ENCODE results near the gene LIN37.

Gene LIN37

DNA sequence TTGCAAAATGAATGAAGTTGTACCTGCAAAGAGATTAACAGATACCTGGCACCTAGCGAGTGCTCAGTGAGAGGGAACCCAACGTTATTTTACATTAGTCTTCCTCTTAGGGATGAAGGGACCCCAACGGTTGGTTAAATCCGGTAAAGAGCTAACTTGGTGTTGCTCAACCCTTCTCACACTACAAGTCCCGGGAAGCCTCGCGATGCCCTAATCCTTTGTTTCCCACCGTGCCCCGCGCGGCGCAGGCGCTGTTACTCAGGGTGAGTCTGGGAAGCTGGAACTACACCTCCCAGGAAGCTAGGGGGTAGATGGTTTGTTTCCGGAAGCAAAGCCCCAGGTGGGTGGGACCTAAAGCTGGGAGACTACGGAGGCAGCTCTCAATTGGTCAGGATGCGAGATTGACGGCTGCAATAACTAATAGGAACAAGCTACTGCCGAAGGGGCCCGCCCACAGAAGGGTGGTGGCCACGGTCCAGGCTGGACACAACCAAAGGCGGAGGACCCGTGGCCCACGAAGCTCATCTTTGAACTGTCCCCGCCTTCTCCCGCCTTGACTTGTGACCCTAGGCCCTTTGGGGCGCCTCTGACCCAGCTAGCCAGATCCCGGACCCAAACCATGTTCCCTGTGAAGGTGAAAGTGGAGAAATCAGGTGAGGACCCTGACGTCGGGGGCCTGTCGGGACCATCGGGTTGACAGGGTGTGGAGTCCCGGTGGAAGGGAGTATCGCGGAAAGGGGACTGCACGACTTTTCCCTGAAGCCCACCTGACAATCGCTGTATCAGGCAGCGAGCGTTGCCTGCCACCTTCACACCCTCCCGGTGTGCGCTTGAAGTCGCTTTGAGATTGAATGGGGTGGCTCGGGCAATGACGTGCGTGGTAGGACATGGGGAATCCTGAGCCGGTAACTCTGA is at the start of gene LIN37:
Gene LIN37, plus strand, starts transcription at position 471 of the 915 bp plus-strand sequence. Its CDS starts 149 bp downstream, at position 620.
- Histone ChIP-seq H3K27ac (ENCODE audit: low read length) (no peak within 1 kb of the TSS), H3K9ac (ENCODE audit: low read length) (peak within 1 kb of the TSS; percentile 24), H3K27me3 (ENCODE audit: control insufficient read depth, insufficient read depth, low read length) (no peaks in the 10 kb centered on the region), H3K9me3 (ENCODE audit: control insufficient read depth, low read depth, low read length) (no peaks in the 10 kb centered on the region), H3K4me1 (ENCODE audit: control insufficient read depth, low read depth, low read length) (peaks cover 5% of the 10 kb centered on the region), H3K4me3 (ENCODE audit: low read length) (peak within 1 kb of the TSS; percentile 86), H3K36me3 (ENCODE audit: control insufficient read depth, low read depth, low read length) (no peaks in the 10 kb centered on the region)

GRCh38 chr19:35702223-35703012 is 46.0 kb upstream of the LIN37 start:
- H3K27ac ChIP-seq (ENCODE audit: low read length), result no peak overlapping the region
- H3K4me3 ChIP-seq (ENCODE audit: low read length), result peak overlapping the region; percentile 70

GRCh38 chr19:35703343-35703742 is 45.0 kb upstream of the LIN37 start:
- Histone ChIP-seq H3K36me3 (ENCODE audit: control insufficient read depth, low read depth, low read length) (no peaks in the 10 kb centered on the region), H3K9me3 (ENCODE audit: control insufficient read depth, low read depth, low read length) (no peaks in the 10 kb centered on the region), H3K4me1 (ENCODE audit: control insufficient read depth, low read depth, low read length) (no peaks in the 10 kb centered on the region), H3K4me3 (ENCODE audit: low read length) (no peak overlapping the region), H3K27ac (ENCODE audit: low read length) (no peak overlapping the region), H3K27me3 (ENCODE audit: control insufficient read depth, insufficient read depth, low read length) (peaks cover 30% of the 10 kb centered on the region), H3K9ac (ENCODE audit: low read length) (no peak overlapping the region)

More at GRCh38 chr19:35702223-35703012, 46.0 kb upstream of the LIN37 start:
- Histone ChIP-seq H3K4me1 (ENCODE audit: control insufficient read depth, low read depth, low read length) (no peaks in the 10 kb centered on the region), H3K36me3 (ENCODE audit: control insufficient read depth, low read depth, low read length) (no peaks in the 10 kb centered on the region), H3K9ac (ENCODE audit: low read length) (no peak overlapping the region), H3K9me3 (ENCODE audit: control insufficient read depth, low read depth, low read length) (no peaks in the 10 kb centered on the region), H3K27me3 (ENCODE audit: control insufficient read depth, insufficient read depth, low read length) (peaks cover 30% of the 10 kb centered on the region)

GRCh38 chr19:35704218-35704617 is 44.2 kb upstream of the LIN37 start, which contains the start of gene ZBTB32:
Gene ZBTB32 (plus strand): TSS chr19:35704558. CDS start chr19:35714627, 10,069 bp downstream.
- H3K4me3 ChIP-seq (ENCODE audit: low read length), result no peak within 1 kb of the TSS
- H3K36me3 ChIP-seq (ENCODE audit: control insufficient read depth, low read depth, low read length), result no peaks in the 10 kb centered on the region
- no peak within 1 kb of the TSS for H3K27ac ChIP-seq (ENCODE audit: low read length)
- H3K27me3 ChIP-seq (ENCODE audit: control insufficient read depth, insufficient read depth, low read length), result peaks cover 30% of the 10 kb centered on the region
- no peaks in the 10 kb centered on the region for H3K4me1 ChIP-seq (ENCODE audit: control insufficient read depth, low read depth, low read length)
- H3K9me3 ChIP-seq (ENCODE audit: control insufficient read depth, low read depth, low read length), result no peaks in the 10 kb centered on the region
- no peak within 1 kb of the TSS for H3K9ac ChIP-seq (ENCODE audit: low read length)

- H3K4me3 ChIP-seq (ENCODE audit: low read length), result no peak overlapping the region
- no peak overlapping the region for H3K27ac ChIP-seq (ENCODE audit: low read length)
- H3K27me3 ChIP-seq (ENCODE audit: control insufficient read depth, insufficient read depth, low read length), result peaks cover 21% of the 10 kb centered on the region
- H3K9ac ChIP-seq (ENCODE audit: low read length), result no peak overlapping the region
- H3K4me1 ChIP-seq (ENCODE audit: control insufficient read depth, low read depth, low read length), result no peaks in the 10 kb centered on the region
- H3K9me3 ChIP-seq (ENCODE audit: control insufficient read depth, low read depth, low read length), result no peaks in the 10 kb centered on the region
- no peaks in the 10 kb centered on the region for H3K36me3 ChIP-seq (ENCODE audit: control insufficient read depth, low read depth, low read length)
Measured at GRCh38 chr19:35708391-35708790, 40.0 kb upstream of the LIN37 start.

DNA sequence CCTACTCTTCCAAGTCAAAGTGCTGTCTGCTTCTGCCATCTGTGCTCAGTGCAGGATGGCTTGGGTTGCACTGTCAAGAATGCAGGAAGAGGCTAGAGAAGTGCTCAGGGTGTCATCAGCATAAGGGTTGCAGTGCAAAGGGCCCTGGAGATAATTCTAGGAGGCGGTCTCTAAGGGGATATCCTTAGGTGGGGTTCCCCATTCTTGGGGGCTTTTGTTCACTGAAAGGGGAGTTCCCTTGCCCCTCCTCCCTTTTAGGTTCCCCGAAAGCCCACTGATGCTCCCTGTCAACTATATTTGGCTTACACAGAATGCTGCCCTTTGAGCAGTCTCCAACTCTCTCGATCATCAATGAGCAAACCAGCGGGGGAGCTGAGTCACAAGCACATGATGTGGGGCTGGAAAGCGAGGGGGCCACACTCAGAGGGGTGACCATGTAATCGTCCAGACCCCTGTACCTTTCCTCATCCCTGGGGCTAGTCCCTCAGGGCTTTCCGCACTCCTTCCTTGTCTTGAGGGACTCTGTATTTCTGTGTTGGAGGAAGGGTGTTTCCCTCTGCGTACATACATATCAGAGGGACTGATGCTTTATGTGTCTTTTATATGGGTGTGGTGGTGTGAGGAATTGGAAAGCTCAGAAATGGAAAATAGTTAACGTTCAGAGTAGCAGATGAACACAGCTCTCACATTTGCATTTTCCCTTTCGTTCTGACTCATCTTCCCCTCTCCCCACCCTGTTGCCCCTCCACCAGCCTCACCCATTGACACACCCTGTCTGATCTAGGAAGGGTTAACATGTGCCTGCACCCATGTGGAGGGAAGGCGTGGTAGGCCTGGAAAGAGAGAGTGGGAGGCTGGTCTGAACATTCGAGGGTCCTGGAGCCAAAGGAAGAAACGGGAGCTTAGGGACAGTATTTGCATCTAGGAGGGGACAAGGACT is 37.3 kb upstream of the LIN37 start:
- H3K4me1 ChIP-seq (ENCODE audit: control insufficient read depth, low read depth, low read length), result peaks cover 16% of the 10 kb centered on the region
- H3K36me3 ChIP-seq (ENCODE audit: control insufficient read depth, low read depth, low read length), result no peaks in the 10 kb centered on the region
- H3K27ac ChIP-seq (ENCODE audit: low read length), result no peak overlapping the region
- peaks cover 4% of the 10 kb centered on the region for H3K27me3 ChIP-seq (ENCODE audit: control insufficient read depth, insufficient read depth, low read length)
- H3K4me3 ChIP-seq (ENCODE audit: low read length), result no peak overlapping the region
- no peaks in the 10 kb centered on the region for H3K9me3 ChIP-seq (ENCODE audit: control insufficient read depth, low read depth, low read length)
- no peak overlapping the region for H3K9ac ChIP-seq (ENCODE audit: low read length)

DNA sequence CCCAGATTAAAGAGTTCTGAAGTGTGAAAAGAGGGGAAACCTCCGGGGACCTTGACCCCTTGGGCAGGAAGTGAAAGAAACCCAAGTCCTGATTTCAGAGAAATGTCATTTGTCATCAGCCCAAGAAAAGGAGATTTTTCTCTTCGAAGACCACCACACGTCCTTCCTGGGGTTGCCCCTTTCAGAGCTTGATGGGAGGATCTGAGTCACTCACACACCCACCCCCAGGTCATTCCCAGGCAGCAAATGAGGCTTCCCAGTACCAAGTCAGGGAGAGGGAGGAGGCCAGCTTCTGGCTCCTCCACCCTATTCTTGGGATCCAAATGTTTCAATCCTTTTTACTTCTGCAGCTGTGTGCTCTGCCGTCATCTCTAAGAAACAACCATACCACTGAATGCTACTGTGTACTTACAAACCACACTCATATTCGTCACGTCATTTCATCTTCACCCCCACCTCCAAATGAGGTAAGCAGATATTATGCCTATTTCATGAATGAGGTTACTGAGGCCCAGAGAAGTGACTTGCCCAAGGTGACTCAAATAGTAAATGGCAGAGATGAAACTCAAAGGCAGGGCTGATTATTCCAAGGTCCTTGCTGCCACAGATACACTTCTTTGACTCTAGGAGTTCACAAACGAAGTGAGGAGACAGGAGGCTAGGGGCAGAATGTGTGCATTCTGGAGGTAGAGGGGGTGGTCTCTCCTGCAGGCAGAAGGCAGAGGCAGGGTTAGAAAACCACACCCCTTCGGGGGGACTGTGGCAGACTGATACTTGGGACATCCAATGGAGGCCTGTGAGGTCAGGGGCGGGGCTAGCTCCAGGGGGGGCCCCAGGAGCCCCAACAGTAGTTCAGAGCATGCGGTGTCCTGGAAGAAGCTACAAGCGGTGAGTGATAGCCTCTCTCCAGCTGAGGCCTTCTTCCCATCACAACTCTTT is 35.5 kb upstream of the LIN37 start:
- no peaks in the 10 kb centered on the region for H3K9me3 ChIP-seq (ENCODE audit: control insufficient read depth, low read depth, low read length)
- H3K4me1 ChIP-seq (ENCODE audit: control insufficient read depth, low read depth, low read length), result peaks cover 16% of the 10 kb centered on the region
- H3K27me3 ChIP-seq (ENCODE audit: control insufficient read depth, insufficient read depth, low read length), result peaks cover 4% of the 10 kb centered on the region
- H3K27ac ChIP-seq (ENCODE audit: low read length), result no peak overlapping the region
- no peaks in the 10 kb centered on the region for H3K36me3 ChIP-seq (ENCODE audit: control insufficient read depth, low read depth, low read length)
- no peak overlapping the region for H3K4me3 ChIP-seq (ENCODE audit: low read length)
- no peak overlapping the region for H3K9ac ChIP-seq (ENCODE audit: low read length)

- H3K9ac ChIP-seq (ENCODE audit: low read length), result no peak overlapping the region
- H3K4me1 ChIP-seq (ENCODE audit: control insufficient read depth, low read depth, low read length), result peaks cover 16% of the 10 kb centered on the region
- H3K4me3 ChIP-seq (ENCODE audit: low read length), result no peak overlapping the region
- H3K9me3 ChIP-seq (ENCODE audit: control insufficient read depth, low read depth, low read length), result no peaks in the 10 kb centered on the region
- no peaks in the 10 kb centered on the region for H3K36me3 ChIP-seq (ENCODE audit: control insufficient read depth, low read depth, low read length)
- H3K27ac ChIP-seq (ENCODE audit: low read length), result no peak overlapping the region
- H3K27me3 ChIP-seq (ENCODE audit: control insufficient read depth, insufficient read depth, low read length), result peaks cover 4% of the 10 kb centered on the region
Measured at GRCh38 chr19:35713506-35713850, 34.9 kb upstream of the LIN37 start.

GRCh38 chr19:35713904-35714495 is 34.4 kb upstream of the LIN37 start:
- Histone ChIP-seq H3K4me3 (ENCODE audit: low read length) (no peak overlapping the region), H3K27ac (ENCODE audit: low read length) (no peak overlapping the region), H3K9ac (ENCODE audit: low read length) (no peak overlapping the region), H3K36me3 (ENCODE audit: control insufficient read depth, low read depth, low read length) (no peaks in the 10 kb centered on the region), H3K4me1 (ENCODE audit: control insufficient read depth, low read depth, low read length) (peaks cover 16% of the 10 kb centered on the region), H3K9me3 (ENCODE audit: control insufficient read depth, low read depth, low read length) (no peaks in the 10 kb centered on the region), H3K27me3 (ENCODE audit: control insufficient read depth, insufficient read depth, low read length) (peaks cover 4% of the 10 kb centered on the region)
